22Rv1 (cell line): Measurements from ENCODE around the gene FAM209B.

Experiments used
- CTCF ChIP-seq: fragments of 450-650 bp; IDR thresholded peaks from 2 replicates; pipeline ENCODE4 v1.5.1; 2017; ENCODE audit warnings: mild to moderate bottlenecking
- ZFX ChIP-seq: fragments of 450-650 bp; IDR thresholded peaks from 2 replicates; pipeline ENCODE4 v1.6.1; 2017; ENCODE audit warnings: antibody characterized with exemption, borderline replicate concordance

GRCh38 chr20:56520180-56520579 lies 12.9 kb upstream of the FAM209B start:
- TF ChIP-seq CTCF (no peak), ZFX (no peak)
